ENCODE data around the gene ZNF350. TPM values are rescaled to one million over a fixed set of nuclear protein-coding genes. Genes with fewer than 3 reads are reported as not detected.

ZNF350 gene
- total and polyA plus RNA-seq, 2 of the 13 experiments (the other 11 are each of a cell fraction or from before 2014, with no cell fraction given), result 3.7 to 6.9 TPM

DNA sequence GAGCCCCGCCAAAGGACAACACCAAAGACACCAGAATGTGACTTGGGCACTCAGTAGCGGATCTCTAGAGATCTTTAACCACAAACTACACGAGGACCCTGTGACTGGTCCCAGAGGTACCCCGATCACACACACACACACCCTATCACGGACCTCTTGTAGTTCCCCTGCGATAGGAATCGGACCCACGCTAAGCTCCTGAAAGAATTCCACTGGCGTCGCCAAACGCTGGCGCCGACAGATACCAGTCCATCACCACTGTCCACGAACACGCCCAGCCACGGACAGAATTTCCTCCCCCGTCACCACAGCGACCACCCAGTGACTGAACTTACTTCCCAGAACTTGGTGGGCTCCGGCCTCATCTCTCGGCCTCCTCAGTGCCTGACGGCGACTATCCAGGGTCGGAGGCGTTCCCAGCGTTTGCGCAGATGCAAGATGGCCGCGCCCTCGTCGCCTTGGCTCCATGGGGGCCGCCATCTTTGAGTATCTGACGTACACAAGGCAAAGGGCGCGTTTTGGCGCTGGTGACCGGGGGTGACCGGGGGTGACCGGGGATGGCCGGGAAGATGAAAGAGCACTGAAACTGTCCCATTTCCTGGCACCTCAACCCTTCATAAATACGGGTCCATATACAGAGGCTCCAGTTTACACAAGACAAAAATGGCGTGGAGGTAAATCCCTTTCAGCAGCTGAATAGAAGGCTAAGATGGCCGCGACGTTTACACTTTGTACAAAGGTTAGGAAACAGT lies 21.3 kb upstream of the ZNF350 start, which contains the start of gene ZNF615 (continued):
- no peak; the same call in 1 of the 2 replicates for TF ChIP-seq ZNF34 (CRISPR knock-in tag; IDR thresholded peaks at IDR 0.05; ENCODE audit: borderline replicate concordance)
- 0 out of 2 replicates have a peak, but pooled peaks have one; percentile 34 for TF ChIP-seq ZNF644 (CRISPR knock-in tag; IDR thresholded peaks at IDR 0.05; ENCODE audit: low read depth)
- 0 out of 2 replicates have a peak, but pooled peaks have one; percentile 61 for TF ChIP-seq GATA4 (IDR thresholded peaks at IDR 0.05; ENCODE audit: borderline replicate concordance, low read depth)
- TF ChIP-seq ZNF225 (CRISPR knock-in tag; IDR thresholded peaks at IDR 0.05), result 0 out of 2 replicates have a peak, but pooled peaks have one; percentile 33
- peak; percentile 42; the same call in 1 of the 2 replicates for TF ChIP-seq ZNF777 (CRISPR knock-in tag; IDR thresholded peaks at IDR 0.05)
- no peak for TF ChIP-seq ZNF296 (CRISPR knock-in tag; conservative IDR thresholded peaks at IDR 0.05)
- TF ChIP-seq, protein P1, sequence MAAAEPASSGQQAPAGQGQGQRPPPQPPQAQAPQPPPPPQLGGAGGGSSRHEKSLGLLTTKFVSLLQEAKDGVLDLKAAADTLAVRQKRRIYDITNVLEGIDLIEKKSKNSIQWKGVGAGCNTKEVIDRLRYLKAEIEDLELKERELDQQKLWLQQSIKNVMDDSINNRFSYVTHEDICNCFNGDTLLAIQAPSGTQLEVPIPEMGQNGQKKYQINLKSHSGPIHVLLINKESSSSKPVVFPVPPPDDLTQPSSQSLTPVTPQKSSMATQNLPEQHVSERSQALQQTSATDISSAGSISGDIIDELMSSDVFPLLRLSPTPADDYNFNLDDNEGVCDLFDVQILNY (CRISPR knock-in tag; conservative IDR thresholded peaks at IDR 0.05), result no peak
- no peak for TF ChIP-seq MYNN (CRISPR knock-in tag; IDR thresholded peaks at IDR 0.05; ENCODE audit: low read depth)
- TF ChIP-seq, protein P2, sequence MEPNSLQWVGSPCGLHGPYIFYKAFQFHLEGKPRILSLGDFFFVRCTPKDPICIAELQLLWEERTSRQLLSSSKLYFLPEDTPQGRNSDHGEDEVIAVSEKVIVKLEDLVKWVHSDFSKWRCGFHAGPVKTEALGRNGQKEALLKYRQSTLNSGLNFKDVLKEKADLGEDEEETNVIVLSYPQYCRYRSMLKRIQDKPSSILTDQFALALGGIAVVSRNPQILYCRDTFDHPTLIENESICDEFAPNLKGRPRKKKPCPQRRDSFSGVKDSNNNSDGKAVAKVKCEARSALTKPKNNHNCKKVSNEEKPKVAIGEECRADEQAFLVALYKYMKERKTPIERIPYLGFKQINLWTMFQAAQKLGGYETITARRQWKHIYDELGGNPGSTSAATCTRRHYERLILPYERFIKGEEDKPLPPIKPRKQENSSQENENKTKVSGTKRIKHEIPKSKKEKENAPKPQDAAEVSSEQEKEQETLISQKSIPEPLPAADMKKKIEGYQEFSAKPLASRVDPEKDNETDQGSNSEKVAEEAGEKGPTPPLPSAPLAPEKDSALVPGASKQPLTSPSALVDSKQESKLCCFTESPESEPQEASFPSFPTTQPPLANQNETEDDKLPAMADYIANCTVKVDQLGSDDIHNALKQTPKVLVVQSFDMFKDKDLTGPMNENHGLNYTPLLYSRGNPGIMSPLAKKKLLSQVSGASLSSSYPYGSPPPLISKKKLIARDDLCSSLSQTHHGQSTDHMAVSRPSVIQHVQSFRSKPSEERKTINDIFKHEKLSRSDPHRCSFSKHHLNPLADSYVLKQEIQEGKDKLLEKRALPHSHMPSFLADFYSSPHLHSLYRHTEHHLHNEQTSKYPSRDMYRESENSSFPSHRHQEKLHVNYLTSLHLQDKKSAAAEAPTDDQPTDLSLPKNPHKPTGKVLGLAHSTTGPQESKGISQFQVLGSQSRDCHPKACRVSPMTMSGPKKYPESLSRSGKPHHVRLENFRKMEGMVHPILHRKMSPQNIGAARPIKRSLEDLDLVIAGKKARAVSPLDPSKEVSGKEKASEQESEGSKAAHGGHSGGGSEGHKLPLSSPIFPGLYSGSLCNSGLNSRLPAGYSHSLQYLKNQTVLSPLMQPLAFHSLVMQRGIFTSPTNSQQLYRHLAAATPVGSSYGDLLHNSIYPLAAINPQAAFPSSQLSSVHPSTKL (CRISPR knock-in tag; IDR thresholded peaks at IDR 0.05), result peak; percentile 15
- TF ChIP-seq MED13 (CRISPR knock-in tag; IDR thresholded peaks at IDR 0.05), result no peak
- no peak for TF ChIP-seq SP140L (CRISPR knock-in tag; IDR thresholded peaks at IDR 0.05; ENCODE audit: borderline replicate concordance)
- no peak for TF ChIP-seq SPEN (CRISPR knock-in tag; IDR thresholded peaks at IDR 0.05; ENCODE audit: low read depth)
- TF ChIP-seq ZFP36L2 (CRISPR knock-in tag; IDR thresholded peaks at IDR 0.05), result no peak
- no peak for TF ChIP-seq SSRP1 (CRISPR knock-in tag; IDR thresholded peaks at IDR 0.05)
- TF ChIP-seq ISX (CRISPR knock-in tag; conservative IDR thresholded peaks at IDR 0.05), result no peak
- no peak for TF ChIP-seq ZNF678 (CRISPR knock-in tag; IDR thresholded peaks at IDR 0.05)
- TF ChIP-seq ZFYVE20 (CRISPR knock-in tag; IDR thresholded peaks at IDR 0.05; ENCODE audit: borderline replicate concordance, low read depth), result no peak
- TF ChIP-seq, protein P3, sequence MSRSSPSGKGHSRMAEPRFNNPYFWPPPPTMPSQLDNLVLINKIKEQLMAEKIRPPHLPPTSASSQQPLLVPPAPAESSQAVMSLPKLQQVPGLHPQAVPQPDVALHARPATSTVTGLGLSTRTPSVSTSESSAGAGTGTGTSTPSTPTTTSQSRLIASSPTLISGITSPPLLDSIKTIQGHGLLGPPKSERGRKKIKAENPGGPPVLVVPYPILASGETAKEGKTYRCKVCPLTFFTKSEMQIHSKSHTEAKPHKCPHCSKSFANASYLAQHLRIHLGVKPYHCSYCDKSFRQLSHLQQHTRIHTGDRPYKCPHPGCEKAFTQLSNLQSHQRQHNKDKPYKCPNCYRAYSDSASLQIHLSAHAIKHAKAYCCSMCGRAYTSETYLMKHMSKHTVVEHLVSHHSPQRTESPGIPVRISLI (CRISPR knock-in tag; IDR thresholded peaks at IDR 0.05; ENCODE audit: borderline replicate concordance), result no peak
- no peak for TF ChIP-seq ZNF83 (CRISPR knock-in tag; IDR thresholded peaks at IDR 0.05; ENCODE audit: borderline replicate concordance)
- TF ChIP-seq ZNF670 (CRISPR knock-in tag; IDR thresholded peaks at IDR 0.05; ENCODE audit: borderline replicate concordance), result no peak
- TF ChIP-seq KAT2B (IDR thresholded peaks at IDR 0.05; ENCODE audit: borderline replicate concordance, low read depth, low read length), result no peak
- peak; percentile 81 for TF ChIP-seq ZFX (CRISPR knock-in tag; IDR thresholded peaks at IDR 0.05; ENCODE audit: low read depth)
- peak; percentile 52; the same call in 1 of the 2 replicates for TF ChIP-seq ETV5 (CRISPR knock-in tag; IDR thresholded peaks at IDR 0.05; ENCODE audit: borderline replicate concordance)

Data from HepG2 (cell line).